Caco-2 (cell line): ENCODE measurements around the gene PIK3C2A. TPM values are rescaled to one million over a fixed set of nuclear protein-coding genes. Genes with fewer than 3 reads are reported as not detected.
"Not testable (repeated sequence)": the region's sequence is repeated elsewhere in the genome, so short reads cannot be mapped to it uniquely, and the experiment has no call there.

Experiments
- BruUV-seq: library from RNA; stranded (reverse); fragments of 400-500 nt; replicated peaks from 2 replicates; lab custom pipeline; 2021; lab: Mats Ljungman, UMichigan
- CTCF ChIA-PET: fragments of 300-600 bp; sonication (Branson Sonifier 250); formaldehyde crosslinking; loops from one replicate; lab custom pipeline; 2022; ENCODE audit warnings: antibody characterized with exemption; lab: Charles Lee
- POLR2A ChIA-PET: fragments of 300-600 bp; sonication (Branson Sonifier 250); formaldehyde crosslinking; loops from one replicate; lab custom pipeline; 2022; ENCODE audit warnings: antibody characterized with exemption; lab: Charles Lee
- DNase-seq, 2 experiments: peaks; one replicate each; pipeline versions ENCODE4 v3.0.0 to v3.0.0-alpha.2; 2020 to 2022
- H3K27me3 ChIP-seq: replicated peaks from 2 replicates; pipeline ENCODE4 v1.6.0; 2011; ENCODE audit warnings: low read length; ENCODE audit not compliant: control insufficient read depth, insufficient read depth
- H3K36me3 ChIP-seq: 2 replicates; pipeline ENCODE4 v1.5.1; 2011; ENCODE audit warnings: low read length; ENCODE audit not compliant: control insufficient read depth, insufficient read depth
- H3K4me1 ChIP-seq: fragments of 250-450 bp; sonication (Bioruptor Pico); 2 replicates; pipeline ENCODE4 v1.5.1; 2020; ENCODE audit warnings: mild to moderate bottlenecking
- H3K4me3 ChIP-seq: 2 replicates; pipeline ENCODE4 v1.5.1; 2011; ENCODE audit warnings: low read depth, mild to moderate bottlenecking, control low read depth, low read length
- H3K9me3 ChIP-seq: fragments of 250-450 bp; sonication (Bioruptor Pico); 2 replicates; pipeline ENCODE4 v1.5.1; 2020; ENCODE audit warnings: mild to moderate bottlenecking, moderate library complexity
- H3K27ac Mint-ChIP-seq: one replicate; pipeline ENCODE4 v1.8.0; 2022; ENCODE audit warnings: mixed read lengths; ENCODE audit not compliant: unreplicated experiment
- H3K27me3 Mint-ChIP-seq: one replicate; pipeline ENCODE4 v1.8.0; 2022; ENCODE audit warnings: mixed read lengths; ENCODE audit not compliant: insufficient read depth, unreplicated experiment
- H3K36me3 Mint-ChIP-seq: one replicate; pipeline ENCODE4 v1.8.0; 2022; ENCODE audit warnings: mild to moderate bottlenecking, mixed read lengths; ENCODE audit not compliant: insufficient read depth, unreplicated experiment
- H3K4me1 Mint-ChIP-seq: one replicate; pipeline ENCODE4 v1.8.0; 2022; ENCODE audit warnings: low read depth, mixed read lengths; ENCODE audit not compliant: unreplicated experiment
- H3K4me3 Mint-ChIP-seq: one replicate; pipeline ENCODE4 v1.8.0; 2022; ENCODE audit warnings: mild to moderate bottlenecking, moderate library complexity, mixed read lengths; ENCODE audit not compliant: unreplicated experiment
- H3K9me3 Mint-ChIP-seq: one replicate; pipeline ENCODE4 v1.8.0; 2022; ENCODE audit warnings: mixed read lengths; ENCODE audit not compliant: unreplicated experiment
- CTCF ChIP-seq, 2 experiments: fragments of 200-600 bp in 1 of 2; IDR thresholded peaks; 1 replicate in 1 of 2; 2 replicates in 1 of 2; pipeline versions ENCODE4 v1.5.1 to v1.8.0; 2011 to 2022; ENCODE audit warnings: antibody characterized with exemption in 1 of 2, control low read depth in 1 of 2, inconsistent platforms in 1 of 2, low read depth in 1 of 2, low read length in 1 of 2, mild to moderate bottlenecking in 1 of 2, moderate library complexity in 1 of 2; ENCODE audit not compliant: insufficient read depth in 1 of 2, severe bottlenecking in 1 of 2, unreplicated experiment in 1 of 2
- intact Hi-C: fragments of 100-400 bp; cut with micrococcal nuclease; formaldehyde crosslinking; loops from one replicate; pipeline ENCODE4 v1.10.0; 2022; ENCODE audit not compliant: unreplicated experiment
- total RNA-seq: library from RNA; stranded (reverse); gene quantifications from 2 replicates; pipeline ENCODE4 v1.2.3, GENCODE V29; 2022

Gene PIK3C2A
- total RNA-seq, 1 experiment from 2014 or later = 138 TPM

- TF ChIP-seq CTCF (IDR thresholded peaks at IDR 0.05; ENCODE audit: insufficient read depth in 1 of 2, low read depth in 1 of 2, low read length in 1 of 2, severe bottlenecking in 1 of 2, unreplicated experiment in 1 of 2) = no peak
- Histone ChIP-seq H3K36me3 (no peaks in the 10 kb centered on the region), H3K4me1 (no peaks in the 10 kb centered on the region), H3K4me3 (no peak overlapping the region), H3K27me3 (no peaks in the 10 kb centered on the region), H3K9me3 (no peaks in the 10 kb centered on the region)
- intact Hi-C loops = no loop called here
- H3K9me3 Mint-ChIP-seq = no peaks in the 10 kb centered on the region
- H3K36me3 Mint-ChIP-seq = no peaks in the 10 kb centered on the region
- ChIA-PET POLR2A (no interaction called here), CTCF (interaction anchor here (0.6 kb wide), 1 partner anchor 19 kb away, joined by 6 read pairs; no protein-coding TSS in a partner anchor)
- H3K4me3 Mint-ChIP-seq = no peak overlapping the region
- H3K4me1 Mint-ChIP-seq = no peaks in the 10 kb centered on the region
- H3K27ac Mint-ChIP-seq = no peak overlapping the region
- DNase-seq = no peak
- BruUV-seq = no TSS peak
- no peaks in the 10 kb centered on the region for H3K27me3 Mint-ChIP-seq
These were observed 36.3 kb upstream of the PIK3C2A start for GRCh38 chr11:17244046-17244445.

- H3K36me3 ChIP-seq, POLR2A ChIA-PET: not testable (repeated sequence)
These were observed 35.2 kb upstream of the PIK3C2A start for GRCh38 chr11:17242954-17243353.

GRCh38 chr11:17240780-17241179 is 33.0 kb upstream of the PIK3C2A start:
- H3K36me3 Mint-ChIP-seq = no peaks in the 10 kb centered on the region
- no peak for DNase-seq
- H3K4me1 Mint-ChIP-seq = no peaks in the 10 kb centered on the region
- CTCF ChIA-PET = no interaction called here
- H3K4me3 Mint-ChIP-seq = no peak overlapping the region
- H3K27ac Mint-ChIP-seq = no peak overlapping the region
- intact Hi-C loops = no loop called here
- Histone ChIP-seq H3K36me3 (no peaks in the 10 kb centered on the region), H3K9me3 (no peaks in the 10 kb centered on the region), H3K4me1 (peaks cover 9% of the 10 kb centered on the region), H3K4me3 (no peak overlapping the region), H3K27me3 (no peaks in the 10 kb centered on the region)
- H3K9me3 Mint-ChIP-seq = no peaks in the 10 kb centered on the region
- TF ChIP-seq CTCF (IDR thresholded peaks at IDR 0.05; ENCODE audit: insufficient read depth in 1 of 2, low read depth in 1 of 2, low read length in 1 of 2, severe bottlenecking in 1 of 2, unreplicated experiment in 1 of 2) = no peak
- no TSS peak for BruUV-seq
- POLR2A ChIA-PET = no interaction called here
- H3K27me3 Mint-ChIP-seq = no peaks in the 10 kb centered on the region

More at GRCh38 chr11:17242954-17243353, 35.2 kb upstream of the PIK3C2A start:
- H3K4me1 Mint-ChIP-seq, DNase-seq, H3K4me3 Mint-ChIP-seq, H3K27me3 Mint-ChIP-seq, H3K4me1 ChIP-seq, H3K27ac Mint-ChIP-seq, BruUV-seq, H3K9me3 ChIP-seq, intact Hi-C loops, H3K27me3 ChIP-seq, H3K36me3 Mint-ChIP-seq, H3K4me3 ChIP-seq, CTCF ChIA-PET, H3K9me3 Mint-ChIP-seq: not testable (repeated sequence)

GRCh38 chr11:17239927-17240326 is 32.1 kb upstream of the PIK3C2A start:
- intact Hi-C loops = loop anchor here (5.0 kb wide), 1 partner anchor 37 kb away; the partner anchor contains the start of gene NUCB2
- H3K4me1 Mint-ChIP-seq, H3K9me3 ChIP-seq, H3K36me3 Mint-ChIP-seq, H3K27me3 ChIP-seq, POLR2A ChIA-PET, DNase-seq, H3K4me3 ChIP-seq, H3K36me3 ChIP-seq, H3K4me1 ChIP-seq, H3K27ac Mint-ChIP-seq, BruUV-seq, H3K9me3 Mint-ChIP-seq, CTCF ChIA-PET, H3K4me3 Mint-ChIP-seq, H3K27me3 Mint-ChIP-seq: not testable (repeated sequence)
